Left lung (tissue), 10 donors: ENCODE results near the gene ASGR2. TPM values are rescaled to one million over a fixed set of nuclear protein-coding genes. Genes with fewer than 3 reads are reported as not detected.

Experiments
- ATAC-seq: fragments of 200-7000 bp; cut with Tn5 transposase; one replicate; pipeline ENCODE4 v1.9.1; 2020; ENCODE audit warnings: moderate library complexity
- DNase-seq, 4 donors: peaks; one replicate each; pipeline ENCODE4 v3.0.0-alpha.2; 2013 to 2020
- H3K27ac ChIP-seq, 2 donors: fragments of 200-600 bp; sonication (generic) in 1 of 2; one replicate each; pipeline versions ENCODE4 v1.5.0 to v1.8.0; 2020 to 2021
- H3K27me3 ChIP-seq, 2 donors: fragments of 200-600 bp; sonication (generic) in 1 of 2; one replicate each; pipeline versions ENCODE4 v1.5.0 to v1.8.0; 2020 to 2021
- H3K36me3 ChIP-seq, 2 donors: fragments of 200-600 bp; sonication (generic) in 1 of 2; one replicate each; pipeline versions ENCODE4 v1.5.0 to v1.8.0; 2020 to 2021
- H3K4me1 ChIP-seq, 2 donors: fragments of 200-600 bp; one replicate each; pipeline ENCODE4 v1.8.0; 2021
- H3K4me3 ChIP-seq, 2 donors: fragments of 200-600 bp; sonication (generic) in 1 of 2; one replicate each; pipeline versions ENCODE4 v1.5.0 to v1.8.0; 2020 to 2021; ENCODE audit warnings: mild to moderate bottlenecking in 1 of 2
- H3K9me3 ChIP-seq, 2 donors: fragments of 200-600 bp; sonication (generic) in 1 of 2; one replicate each; pipeline versions ENCODE4 v1.5.0 to v1.8.0; 2020 to 2021
- CTCF ChIP-seq, 2 donors: fragments of 200-600 bp; sonication (generic) in 1 of 2; IDR thresholded peaks; one replicate each; pipeline versions ENCODE4 v1.5.0 to v1.8.0; 2021; ENCODE audit warnings: antibody characterized with exemption in 2 of 2
- intact Hi-C, 2 donors: fragments of 100-400 bp; cut with DNase I; formaldehyde crosslinking; loops; one replicate each; pipeline versions ENCODE4 v1.11.2 to v1.14.2; 2022
- polyA plus RNA-seq, 6 donors: library from polyadenylated mRNA; unstranded; fragments of 120-200 nt; gene quantifications; one replicate each; pipeline ENCODE4 v1.2.1, GENCODE V29; 2013; ENCODE audit not compliant: insufficient read length in 6 of 6
- total RNA-seq, 2 donors: library from RNA; stranded (reverse); fragmentation: NEBNext Ultra II Directional; extraction: Animal tissue kit (Norgen Biotek cat#: 25700); gene quantifications; one replicate each; pipeline ENCODE4 v1.2.1, GENCODE V29; 2021
- donor health status: DM: no; HTN: yes; CAD: no.
- donor health status: DM: no; HTN: no; CAD: no.

Gene ASGR2
- total and polyA plus RNA-seq, 8 donors, result 0.34 to 2.7 (median 0.62) TPM

DNA sequence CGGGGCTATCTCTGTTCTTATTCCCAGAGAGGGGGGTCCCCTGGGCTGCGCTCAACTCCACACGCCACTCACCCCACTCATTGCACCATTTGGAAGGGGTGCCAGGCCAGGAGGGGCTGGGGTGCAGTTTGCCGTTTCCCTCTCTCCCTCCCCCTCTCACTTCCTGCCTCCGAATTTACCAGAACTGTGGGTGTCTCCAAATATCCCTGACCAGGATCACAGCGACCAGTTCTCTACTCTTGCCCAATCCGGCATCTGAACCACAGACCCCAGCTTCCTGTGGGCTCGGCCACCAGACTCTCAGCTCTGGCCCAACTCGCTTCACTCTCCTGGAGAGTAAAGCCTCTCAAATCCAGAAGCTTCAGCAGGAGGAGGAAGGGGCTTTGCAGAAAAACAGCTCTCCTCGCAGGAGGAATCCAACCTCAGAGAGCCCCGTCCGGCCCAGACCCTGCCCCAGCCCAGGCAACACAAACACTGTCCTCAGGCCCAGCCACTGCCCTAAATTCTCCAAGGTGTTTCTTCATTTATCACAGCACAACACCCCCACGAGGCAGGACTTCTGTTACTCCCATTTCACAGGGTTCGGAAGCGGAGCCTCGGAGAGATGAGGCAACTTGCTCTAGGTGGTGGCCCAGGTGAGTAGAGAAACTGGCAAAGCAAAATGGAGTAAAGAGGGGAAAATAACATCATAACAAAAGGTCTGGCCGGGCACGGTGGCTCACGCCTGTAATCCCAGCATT, 423 bp upstream of the ASGR2 start:
- peaks cover 0 to 20% of the 10 kb centered on the region in 2 donors for H3K4me1 ChIP-seq
- H3K4me3 ChIP-seq, result no peak overlapping the region
- ATAC-seq (peak; percentile 68), DNase-seq (peak in 2 of 4 donors; percentile 44 to 55)
- peak overlapping the region in 1 of 2 donors; percentile 53 for H3K27ac ChIP-seq
- no peaks in the 10 kb centered on the region for H3K36me3 ChIP-seq
- peaks cover 0 to 33% of the 10 kb centered on the region in 2 donors for H3K27me3 ChIP-seq
- no peaks in the 10 kb centered on the region for H3K9me3 ChIP-seq
- intact Hi-C loops, result no loop called here
- no peak for TF ChIP-seq CTCF (IDR thresholded peaks at IDR 0.05)

GRCh38 chr17:7113273-7114071, 1.1 kb downstream of the ASGR2 start:
- ATAC-seq (no peak), DNase-seq (peak in 1 of 4 donors; percentile 19)
- no peaks in the 10 kb centered on the region for H3K9me3 ChIP-seq
- TF ChIP-seq CTCF (IDR thresholded peaks at IDR 0.05), result no peak
- peaks cover 0 to 20% of the 10 kb centered on the region in 2 donors for H3K4me1 ChIP-seq
- intact Hi-C loops, result no loop called here
- H3K27me3 ChIP-seq, result peaks cover 0 to 19% of the 10 kb centered on the region in 2 donors
- H3K4me3 ChIP-seq, result no peak overlapping the region
- H3K36me3 ChIP-seq, result no peaks in the 10 kb centered on the region
- H3K27ac ChIP-seq, result no peak overlapping the region

- Histone ChIP-seq H3K27ac (no peak overlapping the region), H3K9me3 (no peaks in the 10 kb centered on the region), H3K4me1 (peaks cover 0 to 20% of the 10 kb centered on the region in 2 donors), H3K27me3 (peaks cover 0 to 18% of the 10 kb centered on the region in 2 donors), H3K4me3 (no peak overlapping the region), H3K36me3 (no peaks in the 10 kb centered on the region)
- no peak for DNase-seq
- no peak for TF ChIP-seq CTCF (IDR thresholded peaks at IDR 0.05)
- no peak for ATAC-seq
- intact Hi-C loops, result no loop called here
Measured at GRCh38 chr17:7112510-7113108, 2.0 kb downstream of the ASGR2 start.

DNA sequence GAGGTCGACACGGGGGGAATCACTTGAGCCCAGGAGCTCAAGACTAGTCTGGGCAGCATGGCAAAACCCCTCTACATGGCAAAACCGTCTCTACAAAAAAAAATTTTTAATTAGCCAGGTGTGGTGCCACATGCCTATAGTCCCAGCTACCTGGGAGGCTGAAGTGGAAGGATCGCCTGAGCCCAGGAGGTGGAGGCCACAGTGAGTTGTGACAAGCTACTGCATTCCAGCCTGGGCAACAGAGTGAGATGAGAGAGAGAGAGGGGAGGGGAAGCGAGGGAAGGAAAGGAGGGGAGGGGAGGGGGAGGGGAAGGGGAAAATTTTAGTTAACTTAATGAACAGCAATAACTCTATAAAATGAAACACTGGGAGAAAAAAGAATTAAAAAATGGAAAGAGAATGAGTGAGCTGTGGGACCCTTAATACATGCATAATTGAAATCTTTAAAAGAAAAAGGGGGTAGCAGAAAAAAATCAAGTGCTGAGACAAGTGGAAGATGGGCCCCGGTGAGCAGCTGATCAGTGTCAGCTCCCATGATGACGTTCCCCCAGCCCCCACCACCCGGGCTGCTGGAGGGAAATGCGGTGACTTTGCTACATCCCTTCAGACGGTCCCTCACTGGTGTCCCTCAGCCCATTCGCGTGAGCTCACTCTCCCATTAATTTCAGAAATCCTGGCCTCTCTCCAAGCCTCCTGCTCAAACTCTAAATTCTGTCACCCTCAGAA, 2.7 kb downstream of the ASGR2 start:
- intact Hi-C loops, result no loop called here
- Histone ChIP-seq H3K4me1 (peaks cover 0 to 20% of the 10 kb centered on the region in 2 donors), H3K27ac (no peak overlapping the region), H3K36me3 (no peaks in the 10 kb centered on the region), H3K27me3 (peaks cover 0 to 15% of the 10 kb centered on the region in 2 donors), H3K4me3 (no peak overlapping the region), H3K9me3 (no peaks in the 10 kb centered on the region)
- DNase-seq (no peak), ATAC-seq (no peak)
- TF ChIP-seq CTCF (IDR thresholded peaks at IDR 0.05), result no peak
